ES-I3 (cell line): ENCODE data around the gene TBC1D2.

Experiments
- H3K36me3 ChIP-seq: 2 replicates; pipeline ENCODE4 v1.6.1; 2013; ENCODE audit warnings: mild to moderate bottlenecking, low read length, control low read depth, moderate library complexity; ENCODE audit not compliant: insufficient read depth
- H3K4me1 ChIP-seq: 2 replicates; pipeline ENCODE4 v1.6.1; 2013; ENCODE audit warnings: mild to moderate bottlenecking, control low read depth, low read length; ENCODE audit not compliant: insufficient read depth
- H3K9ac ChIP-seq: 2 replicates; pipeline ENCODE4 v1.6.1; 2013; ENCODE audit warnings: low read depth, mild to moderate bottlenecking, low read length, moderate library complexity
- H3K9me3 ChIP-seq: 2 replicates; pipeline ENCODE4 v1.6.1; 2013; ENCODE audit warnings: mild to moderate bottlenecking, low read length, moderate library complexity; ENCODE audit not compliant: control insufficient read depth, insufficient read depth

The TBC1D2 gene

DNA sequence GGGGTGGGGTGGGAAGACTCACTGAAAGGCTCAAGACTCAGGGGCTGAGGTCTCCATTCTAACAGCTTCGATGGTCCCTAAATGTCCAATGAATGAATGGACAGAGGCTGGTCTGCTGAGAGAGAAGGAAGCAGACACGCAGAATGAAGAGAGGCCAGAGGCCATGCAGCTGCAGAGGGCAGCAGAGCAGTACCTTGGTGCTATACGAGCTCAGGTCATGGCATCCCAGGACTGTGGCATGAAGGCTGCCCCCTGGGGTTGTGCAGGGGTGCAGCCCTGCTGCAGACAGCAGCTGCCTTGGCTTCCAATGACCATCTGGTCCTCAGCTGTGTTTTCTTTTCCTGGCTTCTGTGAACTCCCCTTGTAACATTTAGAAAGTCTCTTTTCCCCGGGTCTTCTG is 47.8 kb downstream of the TBC1D2 start:
- H3K36me3 ChIP-seq, result peaks cover 12% of the 10 kb centered on the region
- H3K4me1 ChIP-seq, result peaks cover 14% of the 10 kb centered on the region; the same call in 1 of the 2 replicates
- no peak overlapping the region for H3K9ac ChIP-seq
- H3K9me3 ChIP-seq, result peaks cover 4% of the 10 kb centered on the region; the same call in 1 of the 2 replicates

DNA sequence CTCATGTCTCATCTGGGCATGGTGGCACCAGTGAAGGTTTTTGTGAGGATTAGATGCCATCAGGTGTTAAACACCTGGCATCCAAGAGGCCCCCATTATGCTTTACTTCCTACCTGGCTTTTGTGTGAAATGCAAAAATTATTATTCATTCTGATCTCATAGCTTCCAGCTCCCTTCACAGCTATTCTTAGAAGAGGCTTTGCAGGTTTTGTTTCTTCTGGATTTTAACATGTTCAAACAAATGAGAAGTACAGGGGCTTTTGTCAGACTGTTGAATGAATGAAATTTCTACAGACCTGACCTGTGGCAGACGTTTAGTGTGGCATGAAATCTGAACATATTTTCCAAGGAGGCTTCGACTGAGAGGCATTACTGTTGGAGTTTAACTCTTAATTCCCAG is 48.7 kb downstream of the TBC1D2 start:
- H3K9me3 ChIP-seq, result peaks cover 4% of the 10 kb centered on the region; the same call in 1 of the 2 replicates
- H3K36me3 ChIP-seq, result peaks cover 12% of the 10 kb centered on the region
- H3K9ac ChIP-seq, result no peak overlapping the region
- H3K4me1 ChIP-seq, result peaks cover 14% of the 10 kb centered on the region; the same call in 1 of the 2 replicates

DNA sequence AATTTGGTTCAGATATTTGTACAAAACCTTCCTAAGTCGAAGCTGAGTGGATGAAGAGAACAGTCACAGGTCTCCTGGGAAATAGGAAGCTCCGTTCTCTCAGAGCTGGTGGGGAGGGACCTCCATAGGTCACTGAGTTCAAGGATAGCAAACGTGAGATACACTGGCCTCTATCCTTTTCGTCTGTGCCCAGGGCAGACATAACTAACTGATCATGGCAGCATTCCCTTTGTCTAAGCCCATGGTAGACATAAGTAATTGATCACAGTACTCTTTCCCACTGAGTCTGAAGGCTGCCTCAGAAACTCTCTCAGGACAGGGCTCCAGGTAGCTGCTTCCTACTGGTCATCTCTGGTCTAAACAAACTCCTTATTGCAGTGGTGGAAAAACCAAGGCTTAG is 50.8 kb downstream of the TBC1D2 start:
- Histone ChIP-seq H3K9me3 (peaks cover 4% of the 10 kb centered on the region; the same call in 1 of the 2 replicates), H3K9ac (no peak overlapping the region), H3K4me1 (peaks cover 14% of the 10 kb centered on the region; the same call in 1 of the 2 replicates), H3K36me3 (peaks cover 12% of the 10 kb centered on the region)

DNA sequence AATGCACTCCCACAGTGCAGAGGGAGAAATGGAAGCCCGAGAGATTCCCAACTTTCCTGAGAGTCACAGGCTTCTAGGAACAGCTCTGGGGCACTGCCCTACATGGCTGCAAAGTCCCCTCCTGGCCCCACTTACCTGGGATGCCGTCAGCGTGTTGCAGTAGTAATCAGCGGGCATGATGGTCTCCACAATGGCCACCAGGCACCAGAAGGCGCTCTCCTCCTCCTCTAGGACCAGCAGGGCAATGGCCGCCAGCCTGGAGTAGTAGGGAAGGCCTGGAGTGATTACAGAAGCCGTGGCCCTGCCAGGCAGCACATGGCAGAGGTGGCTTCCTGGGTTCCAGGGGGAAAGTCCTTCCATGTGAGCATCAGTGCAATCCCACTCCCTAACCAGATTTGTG is 52.3 kb downstream of the TBC1D2 start:
- H3K9ac ChIP-seq, result no peak overlapping the region
- peaks cover 14% of the 10 kb centered on the region; the same call in 1 of the 2 replicates for H3K4me1 ChIP-seq
- H3K9me3 ChIP-seq, result peaks cover 4% of the 10 kb centered on the region; the same call in 1 of the 2 replicates
- peaks cover 5% of the 10 kb centered on the region for H3K36me3 ChIP-seq

DNA sequence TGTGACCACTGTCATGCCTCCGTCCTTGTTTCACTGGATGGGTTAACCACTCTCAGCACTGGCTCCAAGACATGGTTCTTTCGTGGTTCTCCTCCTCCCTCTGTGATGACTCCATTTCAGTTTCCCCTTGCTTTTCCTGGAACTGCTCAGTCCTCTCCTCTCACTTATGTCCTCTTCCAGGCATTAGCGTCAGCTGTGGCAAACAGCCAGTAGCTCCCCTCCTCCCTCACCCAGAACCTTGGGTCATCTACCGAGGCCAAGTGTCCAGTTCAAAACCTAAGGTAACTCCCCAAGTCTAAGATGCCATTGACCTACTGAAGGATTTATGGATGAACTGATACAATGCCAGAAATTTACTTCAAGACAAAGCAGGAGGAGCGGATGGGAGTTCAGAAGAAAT is 53.2 kb downstream of the TBC1D2 start:
- no peaks in the 10 kb centered on the region for H3K9me3 ChIP-seq
- H3K36me3 ChIP-seq, result no peaks in the 10 kb centered on the region
- H3K9ac ChIP-seq, result no peak overlapping the region
- peaks cover 13% of the 10 kb centered on the region; the same call in 1 of the 2 replicates for H3K4me1 ChIP-seq

DNA sequence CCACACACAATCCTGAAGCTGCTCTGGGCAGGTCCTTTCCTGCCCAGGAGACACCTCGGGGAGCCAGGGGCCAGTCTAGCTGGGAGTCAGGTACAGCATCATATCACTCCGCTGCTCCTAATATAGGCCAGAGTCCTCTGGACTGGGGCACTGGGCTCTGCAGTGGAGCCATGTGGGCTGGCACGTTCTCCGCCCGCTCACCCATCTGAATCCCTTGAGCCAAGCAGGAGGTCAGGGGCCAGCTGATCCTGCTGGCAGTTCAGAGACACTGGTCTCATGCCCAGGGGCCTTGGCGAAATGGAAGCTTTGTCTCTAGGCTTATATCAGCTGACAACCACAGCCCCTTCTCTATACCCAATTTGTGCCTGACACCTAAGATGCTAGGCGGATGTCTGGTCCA is 53.7 kb downstream of the TBC1D2 start:
- Histone ChIP-seq H3K9me3 (no peaks in the 10 kb centered on the region), H3K4me1 (peaks cover 8% of the 10 kb centered on the region; the same call in 1 of the 2 replicates), H3K36me3 (no peaks in the 10 kb centered on the region), H3K9ac (no peak overlapping the region)

DNA sequence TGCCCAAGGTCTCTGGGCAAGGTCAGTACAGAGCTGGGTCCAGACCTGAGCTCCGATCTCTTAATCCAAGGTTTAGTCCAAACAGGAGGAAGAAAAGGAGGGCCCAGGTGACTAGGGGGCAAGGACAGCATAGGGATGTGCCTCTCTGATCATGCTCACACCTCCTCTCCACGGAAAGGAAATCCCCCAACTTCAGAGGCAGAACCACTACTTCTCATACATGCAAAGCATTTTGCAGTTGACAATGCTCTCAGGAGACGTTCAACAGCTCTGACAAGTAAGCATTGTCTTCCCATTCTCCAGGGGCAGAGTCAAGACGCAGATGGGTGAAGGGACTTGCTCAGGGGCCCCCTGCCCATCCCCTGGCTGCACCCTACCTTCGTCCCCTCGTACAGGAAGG is 54.3 kb downstream of the TBC1D2 start:
- Histone ChIP-seq H3K9ac (no peak overlapping the region), H3K4me1 (peaks cover 4% of the 10 kb centered on the region; the same call in 1 of the 2 replicates), H3K9me3 (no peaks in the 10 kb centered on the region), H3K36me3 (no peaks in the 10 kb centered on the region)

DNA sequence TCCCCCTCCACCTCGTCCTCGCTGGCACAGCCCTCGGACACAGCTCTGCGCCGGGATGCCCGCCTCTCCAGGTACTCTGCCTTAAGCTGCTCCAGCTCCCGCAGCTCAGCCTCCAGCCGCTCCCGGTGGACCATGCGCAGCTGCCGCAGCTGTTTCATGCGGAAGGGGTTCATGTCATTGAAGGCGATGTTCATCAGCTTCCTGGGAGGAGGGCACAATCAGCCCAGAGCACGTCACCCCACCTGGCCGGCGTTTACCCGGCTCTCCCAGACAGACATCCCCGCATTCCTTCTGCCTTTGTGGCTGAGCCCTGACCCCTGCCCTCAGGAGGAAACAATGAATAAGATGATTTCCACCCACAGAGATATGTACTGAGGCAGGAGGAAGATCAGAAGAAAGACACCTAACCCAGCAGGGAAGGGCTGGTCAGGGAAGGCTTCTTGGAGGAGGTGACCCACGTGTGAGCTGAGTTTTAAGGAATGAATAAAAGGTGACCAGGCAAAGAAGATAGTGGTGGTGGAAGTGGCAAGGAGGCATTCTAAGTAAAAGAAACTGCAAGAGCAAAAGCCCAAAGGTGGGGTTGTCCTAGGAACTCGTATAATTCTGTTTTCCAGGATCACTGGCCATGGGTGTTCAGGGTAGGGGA is 55.9 kb downstream of the TBC1D2 start:
- Histone ChIP-seq H3K36me3 (no peaks in the 10 kb centered on the region), H3K9ac (no peak overlapping the region), H3K4me1 (no peaks in the 10 kb centered on the region), H3K9me3 (no peaks in the 10 kb centered on the region)

DNA sequence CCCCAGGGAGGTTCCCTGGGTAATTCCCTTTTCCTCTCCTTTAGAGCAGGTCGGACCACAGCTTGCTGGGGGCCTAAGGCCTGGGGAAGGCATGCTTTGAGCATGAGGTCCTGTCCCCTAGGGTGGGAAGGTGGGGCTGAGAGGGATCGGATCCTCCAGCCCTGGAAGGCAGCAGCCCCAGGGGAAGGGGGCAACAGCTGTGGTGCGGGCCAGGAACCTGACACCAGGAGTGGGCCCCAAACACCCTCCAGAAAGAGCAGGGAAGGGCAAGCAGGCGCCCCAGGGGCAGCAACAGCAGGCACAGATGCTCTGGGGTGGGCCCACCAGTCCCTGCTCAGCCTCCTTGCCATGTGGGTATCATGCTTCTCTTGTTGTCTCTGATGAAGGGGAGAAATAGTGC is 59.8 kb downstream of the TBC1D2 start:
- no peaks in the 10 kb centered on the region for H3K36me3 ChIP-seq
- no peak overlapping the region for H3K9ac ChIP-seq
- peaks cover 10% of the 10 kb centered on the region for H3K4me1 ChIP-seq
- no peaks in the 10 kb centered on the region for H3K9me3 ChIP-seq

DNA sequence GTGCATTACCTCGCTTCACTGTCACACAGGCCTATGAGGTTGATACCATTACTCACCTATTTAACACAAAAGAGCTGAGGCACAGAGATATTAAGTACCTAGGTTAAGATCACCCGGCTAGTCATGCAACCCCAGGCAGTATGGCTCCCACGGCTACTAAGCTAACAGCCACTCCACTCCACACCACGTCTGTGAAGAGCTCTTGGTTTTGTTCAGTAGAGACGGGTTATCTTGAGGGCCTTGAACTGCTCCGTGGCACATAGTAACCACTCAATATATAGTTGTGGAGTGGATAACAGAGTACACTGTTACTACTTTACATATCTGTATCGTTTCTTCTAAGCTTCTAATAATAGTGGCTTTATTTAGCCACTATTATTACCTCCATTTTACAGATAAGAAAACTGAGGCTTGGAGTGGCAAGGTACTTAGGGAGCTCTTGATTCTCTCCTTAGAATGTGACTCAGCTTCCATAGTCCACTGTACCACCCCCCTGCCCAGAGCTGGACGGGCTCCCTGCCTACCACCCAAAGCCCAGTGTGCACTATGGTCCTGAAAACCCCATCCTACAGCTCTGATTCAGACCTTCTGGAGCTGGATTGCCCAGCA is 62.0 kb downstream of the TBC1D2 start:
- H3K4me1 ChIP-seq, result peaks cover 13% of the 10 kb centered on the region
- H3K9me3 ChIP-seq, result no peaks in the 10 kb centered on the region
- no peaks in the 10 kb centered on the region for H3K36me3 ChIP-seq
- H3K9ac ChIP-seq, result peak overlapping the region; percentile 86

DNA sequence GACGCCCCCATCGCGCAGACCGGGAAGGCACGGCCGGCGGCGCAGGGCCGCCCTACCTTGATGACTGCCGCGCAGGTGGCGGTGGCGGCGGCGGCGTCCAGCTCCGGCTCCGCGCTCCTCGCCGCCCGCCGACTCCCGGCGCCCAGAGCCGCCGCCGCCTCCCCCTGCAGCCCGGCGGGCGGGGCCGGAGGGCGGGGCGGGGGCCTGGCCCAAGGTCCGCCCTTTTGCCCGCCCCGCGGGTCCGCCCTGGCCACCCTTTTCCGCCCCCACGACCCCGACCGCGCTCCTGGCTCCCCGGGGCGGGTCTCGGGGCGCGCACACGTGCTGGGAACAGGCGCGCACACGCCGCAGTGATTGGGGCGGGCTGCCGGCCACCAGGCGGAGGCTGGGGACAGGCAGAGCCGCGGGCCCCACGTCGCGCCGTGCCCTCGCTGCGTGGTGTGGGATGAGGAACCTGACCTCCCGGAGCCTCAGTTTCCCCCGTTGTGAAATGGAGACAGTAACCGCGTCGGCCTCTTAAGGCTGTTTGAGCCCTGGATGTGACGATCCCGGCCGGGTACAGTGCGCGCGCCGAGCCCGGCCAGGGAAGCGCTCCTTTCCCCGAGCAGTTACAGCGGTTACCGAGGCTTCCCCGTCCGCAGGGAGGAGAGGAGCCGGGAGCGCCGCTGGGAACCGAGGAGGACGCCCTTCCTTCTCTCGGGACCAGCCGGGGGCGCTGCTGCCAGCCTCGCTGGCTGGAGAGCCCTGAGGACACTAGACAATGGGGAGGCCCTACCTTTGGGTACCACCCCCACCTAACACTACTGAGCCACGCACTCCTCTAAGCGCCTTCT is 62.7 kb downstream of the TBC1D2 start, which contains the start of gene CORO2A:
Gene CORO2A (minus strand): TSS at position 135 of the 833 bp plus-strand sequence. CDS start 34,977 bp downstream, outside the sequence.
- Histone ChIP-seq H3K36me3 (no peaks in the 10 kb centered on the region), H3K9me3 (no peaks in the 10 kb centered on the region), H3K4me1 (peaks cover 13% of the 10 kb centered on the region), H3K9ac (peak within 1 kb of the TSS; percentile 86)

DNA sequence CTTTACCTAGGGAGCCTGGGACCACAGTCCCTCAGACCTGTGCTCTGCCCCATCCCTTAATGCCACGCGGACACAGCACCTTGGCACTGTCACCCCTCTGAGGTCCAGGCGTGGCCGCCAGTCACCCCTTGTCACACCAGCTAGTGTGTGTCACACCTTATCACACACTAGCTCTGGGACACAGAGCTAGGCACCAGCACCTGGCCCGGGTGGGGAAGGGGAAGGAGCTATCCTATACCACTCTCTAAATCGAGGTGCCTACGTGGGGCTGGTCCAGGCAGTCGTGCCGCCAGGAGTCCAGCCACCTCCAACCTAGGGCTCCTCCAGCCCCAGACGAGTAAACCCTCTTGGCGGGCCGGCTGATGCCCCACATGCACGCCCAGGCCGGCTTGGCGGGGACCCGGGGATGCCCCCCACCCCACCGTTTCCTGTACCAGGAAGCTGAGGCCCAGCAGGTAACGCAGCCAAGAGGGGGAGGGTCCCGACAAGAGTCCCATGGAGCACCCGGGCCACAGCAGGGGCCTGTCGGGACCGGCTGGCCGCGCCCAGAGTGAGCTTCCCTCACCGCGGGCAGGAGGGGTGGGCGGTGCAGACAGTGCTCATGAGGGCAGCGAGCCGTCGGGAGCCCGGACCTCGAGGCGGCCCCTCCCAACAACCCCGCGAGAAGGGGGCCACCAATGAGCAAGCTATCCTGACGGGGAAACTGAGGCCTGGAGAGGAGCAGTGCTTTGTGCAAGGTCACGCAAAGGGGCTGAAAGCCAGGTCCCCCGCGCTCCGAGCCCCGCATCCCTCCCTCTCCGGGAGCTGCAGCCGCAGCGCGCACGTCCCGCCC is 63.6 kb downstream of the TBC1D2 start:
- Histone ChIP-seq H3K4me1 (peaks cover 13% of the 10 kb centered on the region), H3K9ac (peak overlapping the region; percentile 86), H3K36me3 (no peaks in the 10 kb centered on the region), H3K9me3 (no peaks in the 10 kb centered on the region)

DNA sequence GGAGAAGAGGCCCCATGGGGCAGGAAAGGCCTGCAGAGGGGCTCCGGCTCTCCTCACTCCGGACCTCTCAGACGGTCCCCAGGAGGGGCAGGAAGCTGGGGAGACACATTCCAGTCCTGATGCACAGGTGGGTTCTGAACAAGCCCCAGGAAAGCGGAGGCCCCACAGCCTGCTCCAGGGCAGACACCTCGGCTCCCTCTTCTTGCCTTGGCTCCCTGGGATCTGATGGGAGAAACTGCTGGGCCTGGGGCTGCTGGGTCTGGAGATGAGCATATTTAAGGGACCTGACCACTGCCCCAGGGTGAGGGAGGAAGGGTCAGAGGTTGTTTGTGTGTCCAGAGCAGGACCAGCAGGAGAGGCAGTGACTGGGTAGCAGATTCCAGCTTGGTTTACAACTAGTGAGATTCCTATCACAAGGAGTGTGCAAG is 64.3 kb downstream of the TBC1D2 start:
- H3K9ac ChIP-seq, result peak overlapping the region; percentile 86; the same call in 1 of the 2 replicates
- H3K9me3 ChIP-seq, result no peaks in the 10 kb centered on the region

DNA sequence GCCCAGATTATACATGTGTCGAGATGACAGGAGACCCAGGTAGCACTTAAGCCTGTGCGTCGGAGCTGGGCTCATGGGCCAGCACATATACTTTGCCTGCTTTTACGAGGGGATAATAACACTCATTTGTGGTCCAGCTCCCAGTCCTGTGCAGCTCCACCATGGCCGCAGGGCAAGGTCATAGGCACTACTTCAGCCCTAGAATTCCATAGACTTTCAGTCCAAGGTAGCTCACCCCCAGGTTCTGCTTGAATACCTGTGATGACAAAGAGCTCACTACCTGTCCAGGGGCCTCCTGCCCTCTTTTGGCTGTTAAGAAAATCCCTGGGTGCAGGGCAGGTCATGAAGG is 64.7 kb downstream of the TBC1D2 start:
- H3K9me3 ChIP-seq, result no peaks in the 10 kb centered on the region
- H3K9ac ChIP-seq, result no peak overlapping the region
- peaks cover 13% of the 10 kb centered on the region for H3K4me1 ChIP-seq
- H3K36me3 ChIP-seq, result no peaks in the 10 kb centered on the region

More for the DNA sequence above, 64.3 kb downstream of the TBC1D2 start:
- Histone ChIP-seq H3K4me1 (peaks cover 13% of the 10 kb centered on the region), H3K36me3 (no peaks in the 10 kb centered on the region)
